ENCODE data around the gene CGNL1. TPM values are rescaled to one million over a fixed set of nuclear protein-coding genes. Genes with fewer than 3 reads are reported as not detected.

Gene CGNL1
- total RNA-seq, 1 experiment from 2014 or later = 34.6 TPM

- no peak overlapping the region for H3K4me2 ChIP-seq (ENCODE audit: insufficient read depth, insufficient read length, low read length)
- H3K23me2 ChIP-seq (ENCODE audit: insufficient read length, low read depth, low read length, poor library complexity, severe bottlenecking) = no peaks in the 10 kb centered on the region
- no peak overlapping the region for H2BK120ac ChIP-seq (ENCODE audit: low read depth, low read length, poor library complexity, severe bottlenecking)
- H2AK5ac ChIP-seq (ENCODE audit: insufficient read length, low read length) = no peak overlapping the region
- H3K9me3 ChIP-seq (ENCODE audit: control insufficient read depth, low read depth, low read length) = no peaks in the 10 kb centered on the region
- no peak overlapping the region for H3K27ac ChIP-seq (ENCODE audit: insufficient read length, low read depth, low read length)
- no peak for TF ChIP-seq CTCF (conservative IDR thresholded peaks at IDR 0.05)
- Mint-ChIP-seq H3K27me3 (ENCODE audit: low read depth) (peaks cover 3% of the 10 kb centered on the region; the same call in 1 of the 2 replicates), H3K4me1 (peaks cover 35 to 39% of the 10 kb centered on the region in 2 experiments), H3K4me3 (no peak overlapping the region), H3K36me3 (ENCODE audit: insufficient read depth in 1 of 3, low read depth in 3 of 3) (peaks cover 0 to 4% (median 0%) of the 10 kb centered on the region in 3 experiments; a peak in 2 of 7 replicates), H3K9me3 (no peaks in the 10 kb centered on the region), H3K27ac (peak overlapping the region in 2 of 3 experiments; percentile 46 to 73; a peak in 3 of 7 replicates)
- no peak overlapping the region for H2BK12ac ChIP-seq (ENCODE audit: insufficient read length, low read depth, low read length)
- H3K79me2 ChIP-seq (ENCODE audit: insufficient read depth, low read length) = no peaks in the 10 kb centered on the region
- H3K4ac ChIP-seq (ENCODE audit: low read depth, low read length) = no peak overlapping the region
- no peak overlapping the region for H2AFZ ChIP-seq (ENCODE audit: low read length)
- no peak overlapping the region for H4K5ac ChIP-seq (ENCODE audit: insufficient read length, low read depth, low read length)
- no peaks in the 10 kb centered on the region for H4K20me1 ChIP-seq (ENCODE audit: control insufficient read depth, insufficient read depth, insufficient read length)
- no peak overlapping the region for H3K23ac ChIP-seq (ENCODE audit: insufficient read length, low read depth, low read length)
- no peak for DNase-seq
- H3K14ac ChIP-seq (ENCODE audit: insufficient read depth, low read length) = no peak overlapping the region
- no peak overlapping the region for H2BK5ac ChIP-seq (ENCODE audit: insufficient read length, low read length)
- no peak overlapping the region for H3K9ac ChIP-seq (ENCODE audit: extremely low read depth, insufficient read length, low read length)
- WGBS (ENCODE audit: extremely low coverage, insufficient read length, low lambda C conversion rate) = no CpG with 5 or more reads among the region's 6 CpGs
- no peaks in the 10 kb centered on the region for H3K79me1 ChIP-seq (ENCODE audit: insufficient read depth, low read depth, low read length, poor library complexity, severe bottlenecking)
- no peak overlapping the region for H4K8ac ChIP-seq (replicated peaks; ENCODE audit: insufficient read length, low read depth, low read length)
- no peak overlapping the region for H2BK15ac ChIP-seq (ENCODE audit: low read depth, low read length)
- no peak overlapping the region for H3K18ac ChIP-seq (ENCODE audit: insufficient read length, low read depth, low read length)
- H3T11ph ChIP-seq (ENCODE audit: low read length) = no peak overlapping the region
- no peak overlapping the region for H2BK20ac ChIP-seq (ENCODE audit: low read depth, low read length, poor library complexity, severe bottlenecking)
- H4K91ac ChIP-seq (ENCODE audit: insufficient read length, low read depth, low read length) = no peak overlapping the region
- no peaks in the 10 kb centered on the region for H3K27me3 ChIP-seq (ENCODE audit: insufficient read depth, low read length)
- peaks cover 3% of the 10 kb centered on the region; the same call in 1 of the 2 replicates for H3K4me1 ChIP-seq (ENCODE audit: insufficient read depth, low read length)
- H3K56ac ChIP-seq (ENCODE audit: insufficient read length, low read depth, low read length) = no peak overlapping the region
These were observed 124.8 kb downstream of the CGNL1 start for GRCh38 chr15:57500979-57501576.
